CD14-positive monocyte (primary cell): ENCODE measurements around the gene HSPH1. TPM values are rescaled to one million over a fixed set of nuclear protein-coding genes. Genes with fewer than 3 reads are reported as not detected.

Experiments used
- DNase-seq, 3 donors: peaks; one replicate each; pipeline ENCODE4 v3.0.0-alpha.2; 2011 to 2022
- H2AFZ ChIP-seq: 2 replicates; pipeline ENCODE4 v1.6.0; 2012; ENCODE audit warnings: mild to moderate bottlenecking, low read depth, low read length, inconsistent platforms; ENCODE audit not compliant: insufficient read depth, poor library complexity, severe bottlenecking
- H3K27ac ChIP-seq, 2 donors: 1 replicate in 1 of 2; 2 replicates in 1 of 2; pipeline ENCODE4 v1.5.1; 2012 to 2013; ENCODE audit warnings: low read length in 2 of 2, control low read depth in 1 of 2, inconsistent platforms in 1 of 2, low read depth in 1 of 2, mild to moderate bottlenecking in 1 of 2
- H3K27me3 ChIP-seq, 2 donors: one replicate each; pipeline versions ENCODE4 v1.6.0 to v1.6.1; 2011 to 2013; ENCODE audit warnings: low read length in 2 of 2; ENCODE audit not compliant: control insufficient read depth in 2 of 2, insufficient read depth in 2 of 2
- H3K36me3 ChIP-seq, 2 donors: replicated peaks in 1 of 2; 1 replicate in 1 of 2; 2 replicates in 1 of 2; pipeline versions ENCODE4 v1.5.1 to v1.6.1; 2012 to 2013; ENCODE audit warnings: low read length in 2 of 2, control low read depth in 1 of 2, inconsistent platforms in 1 of 2, mild to moderate bottlenecking in 1 of 2; ENCODE audit not compliant: insufficient read depth in 2 of 2, control insufficient read depth in 1 of 2
- H3K4me1 ChIP-seq, 2 donors: 1 replicate in 1 of 2; 2 replicates in 1 of 2; pipeline versions ENCODE4 v1.5.1 to v1.6.1; 2012 to 2013; ENCODE audit warnings: low read length in 2 of 2, control low read depth in 1 of 2, inconsistent platforms in 1 of 2, mild to moderate bottlenecking in 1 of 2, moderate library complexity in 1 of 2; ENCODE audit not compliant: insufficient read depth in 2 of 2, control insufficient read depth in 1 of 2
- H3K4me2 ChIP-seq: replicated peaks from 2 replicates; pipeline ENCODE3; 2012; ENCODE audit warnings: low read length, moderate library complexity, mild to moderate bottlenecking; ENCODE audit not compliant: poor library complexity, severe bottlenecking; ENCODE audit errors: extremely low read depth
- H3K4me3 ChIP-seq, 3 experiments: fragments of 200-600 bp in 1 of 3; sonication (generic) in 1 of 3; replicated peaks in 1 of 3; 1 replicate in 2 of 3; 2 replicates in 1 of 3; pipeline ENCODE4 v1.5.1; 2011 to 2013; ENCODE audit warnings: low read length in 3 of 3, mild to moderate bottlenecking in 3 of 3, control low read depth in 2 of 3, low read depth in 2 of 3, inconsistent platforms in 1 of 3, moderate library complexity in 1 of 3
- H3K79me2 ChIP-seq: 2 replicates; pipeline ENCODE4 v1.6.0; 2012; ENCODE audit warnings: mild to moderate bottlenecking, control low read depth, inconsistent platforms, low read length, moderate library complexity; ENCODE audit not compliant: insufficient read depth
- H3K9ac ChIP-seq: 2 replicates; pipeline ENCODE4 v1.6.0; 2017; ENCODE audit warnings: low read length, mild to moderate bottlenecking; ENCODE audit not compliant: insufficient read depth, poor library complexity, severe bottlenecking
- H3K9me3 ChIP-seq, 2 donors: replicated peaks in 1 of 2; 1 replicate in 1 of 2; 2 replicates in 1 of 2; pipeline versions ENCODE4 v1.5.1 to v1.6.1; 2012 to 2013; ENCODE audit warnings: low read length in 2 of 2, control low read depth in 1 of 2; ENCODE audit not compliant: control insufficient read depth in 1 of 2, insufficient read depth in 1 of 2
- H4K20me1 ChIP-seq: 2 replicates; pipeline ENCODE4 v1.6.0; 2012; ENCODE audit warnings: mild to moderate bottlenecking, low read length, control low read depth, moderate library complexity; ENCODE audit not compliant: insufficient read depth
- H3K27ac Mint-ChIP-seq, 7 donors: one replicate each; pipeline ENCODE4 v1.8.0; 2020; ENCODE audit warnings: mild to moderate bottlenecking in 7 of 7, mixed read lengths in 7 of 7, moderate library complexity in 6 of 7, inconsistent platforms in 2 of 7
- H3K27me3 Mint-ChIP-seq, 3 donors: one replicate each; pipeline ENCODE4 v1.8.0; 2021 to 2022; ENCODE audit warnings: low read depth in 3 of 3, mild to moderate bottlenecking in 3 of 3, mixed read lengths in 3 of 3, moderate library complexity in 3 of 3, inconsistent platforms in 1 of 3
- H3K36me3 Mint-ChIP-seq, 2 donors: one replicate each; pipeline ENCODE4 v1.8.0; 2020; ENCODE audit warnings: mixed read lengths in 2 of 2, inconsistent platforms in 1 of 2, mild to moderate bottlenecking in 1 of 2
- H3K4me1 Mint-ChIP-seq: one replicate; pipeline ENCODE4 v1.8.0; 2020; ENCODE audit warnings: mild to moderate bottlenecking, mixed read lengths
- H3K4me3 Mint-ChIP-seq, 2 donors: one replicate each; pipeline ENCODE4 v1.8.0; 2020; ENCODE audit warnings: mild to moderate bottlenecking in 2 of 2, mixed read lengths in 2 of 2, moderate library complexity in 1 of 2
- H3K9me3 Mint-ChIP-seq, 7 donors: one replicate each; pipeline ENCODE4 v1.8.0; 2020 to 2022; ENCODE audit warnings: mixed read lengths in 7 of 7, mild to moderate bottlenecking in 6 of 7, moderate library complexity in 6 of 7, inconsistent platforms in 2 of 7
- CTCF ChIP-seq: fragments of 200-600 bp; IDR thresholded peaks from one replicate; pipeline ENCODE4 v1.8.0; 2022; ENCODE audit warnings: antibody characterized with exemption, mild to moderate bottlenecking
- WGBS: methylation state at CpG from one replicate; pipeline ENCODE4 v1.1.5; 2013; ENCODE audit warnings: missing lambda C conversion rate; ENCODE audit not compliant: insufficient coverage; 5-methylcytosine and 5-hydroxymethylcytosine counted together
- intact Hi-C, 2 donors: fragments of 100-400 bp; cut with micrococcal nuclease; formaldehyde crosslinking; loops; one replicate each; pipeline versions ENCODE4 v1.15.0 to v1.15.1; 2023
- polyA plus RNA-seq, 3 donors: library from polyadenylated mRNA; depleted of rRNA in 1 of 3; unstranded in 2 of 3; stranded (reverse) in 1 of 3; fragments of 300-500 nt in 2 of 3; fragments of >200 nt in 1 of 3; fragmentation: Illumina TruSeq in 2 of 3; gene quantifications; 1 replicate in 2 of 3; 2 replicates in 1 of 3; pipeline ENCODE4 v1.2.3, GENCODE V29; 2012 to 2021

Gene HSPH1
- polyA plus RNA-seq, 3 donors = 7.4 to 11.3 (median 9.1) TPM

DNA sequence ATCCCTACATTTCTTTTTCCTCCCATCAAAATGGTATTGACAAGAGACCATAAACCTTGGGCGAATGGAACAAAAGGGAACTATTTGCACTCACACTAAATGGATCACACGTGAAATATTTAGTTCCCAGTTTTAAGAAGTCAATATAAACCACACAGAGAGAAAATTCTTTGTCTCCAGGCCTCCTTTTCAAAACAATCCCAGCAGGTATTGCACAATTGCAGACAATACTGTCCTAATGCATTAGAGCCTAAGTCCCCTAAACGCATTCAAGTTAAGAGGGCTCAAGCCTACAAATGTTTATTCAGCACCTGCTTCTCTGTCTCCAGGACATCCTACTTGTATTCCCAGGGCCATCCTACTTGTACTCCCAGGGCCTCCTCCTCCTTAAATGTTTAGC lies 36.8 kb upstream of the HSPH1 start:
- no CpG with 5 or more reads among the region's 3 CpGs for WGBS
- Histone ChIP-seq H3K4me3 (no peak overlapping the region), H3K9ac (no peak overlapping the region), H3K36me3 (no peaks in the 10 kb centered on the region), H3K27ac (no peak overlapping the region), H3K4me1 (peaks cover 14 to 22% of the 10 kb centered on the region in 2 donors), H3K4me2 (no peak overlapping the region), H3K79me2 (no peaks in the 10 kb centered on the region), H2AFZ (no peak overlapping the region), H3K9me3 (no peaks in the 10 kb centered on the region), H3K27me3 (no peaks in the 10 kb centered on the region), H4K20me1 (no peaks in the 10 kb centered on the region)
- Mint-ChIP-seq H3K27ac (no peak overlapping the region), H3K9me3 (no peaks in the 10 kb centered on the region), H3K36me3 (no peaks in the 10 kb centered on the region), H3K4me3 (no peak overlapping the region), H3K27me3 (peaks cover 4 to 6% (median 5%) of the 10 kb centered on the region in 3 donors), H3K4me1 (peaks cover 28% of the 10 kb centered on the region)
- DNase-seq = no peak
- intact Hi-C loops = no loop called here
- TF ChIP-seq CTCF = no peak

DNA sequence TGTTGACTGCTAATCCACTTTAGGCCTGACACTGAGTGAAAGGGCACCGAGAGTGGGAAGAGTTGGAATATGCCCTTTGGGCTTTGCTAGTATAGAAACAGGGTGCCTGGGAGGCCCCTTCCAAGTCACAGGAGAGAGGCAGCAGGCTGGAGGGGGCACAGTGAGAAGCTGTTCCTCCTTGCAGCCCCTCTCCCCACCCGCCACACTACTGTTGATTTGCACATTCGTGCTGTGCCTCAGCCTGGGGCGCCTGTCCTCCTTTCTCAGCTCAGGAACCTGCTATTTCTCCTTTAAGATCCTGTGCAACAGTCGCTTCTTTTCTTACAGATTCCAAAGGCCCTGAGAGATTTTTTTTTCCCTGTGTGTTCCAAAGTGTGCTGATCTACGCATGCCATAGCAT lies 35.3 kb upstream of the HSPH1 start:
- no peak for TF ChIP-seq CTCF
- Histone ChIP-seq H3K36me3 (no peaks in the 10 kb centered on the region), H3K9ac (no peak overlapping the region), H3K9me3 (no peaks in the 10 kb centered on the region), H3K4me1 (peaks cover 14 to 16% of the 10 kb centered on the region in 2 donors), H2AFZ (no peak overlapping the region), H3K27me3 (no peaks in the 10 kb centered on the region), H4K20me1 (no peaks in the 10 kb centered on the region), H3K4me2 (no peak overlapping the region), H3K79me2 (no peaks in the 10 kb centered on the region), H3K27ac (no peak overlapping the region), H3K4me3 (no peak overlapping the region)
- intact Hi-C loops = no loop called here
- DNase-seq = no peak
- WGBS = 100% methylated on average over 6 of the region's 6 CpGs
- Mint-ChIP-seq H3K36me3 (no peaks in the 10 kb centered on the region), H3K4me1 (peaks cover 23% of the 10 kb centered on the region), H3K9me3 (peaks cover 0 to 2% (median 0%) of the 10 kb centered on the region in 7 donors), H3K27me3 (peaks cover 4 to 6% (median 5%) of the 10 kb centered on the region in 3 donors), H3K27ac (peak overlapping the region in 1 of 7 donors; percentile 18), H3K4me3 (no peak overlapping the region)
